ENCODE measurements around the gene GDPD5. TPM values are rescaled to one million over a fixed set of nuclear protein-coding genes. Genes with fewer than 3 reads are reported as not detected.

Gene GDPD5
- total and polyA plus RNA-seq, 2 donors, result 8.7 to 17.9 TPM

DNA sequence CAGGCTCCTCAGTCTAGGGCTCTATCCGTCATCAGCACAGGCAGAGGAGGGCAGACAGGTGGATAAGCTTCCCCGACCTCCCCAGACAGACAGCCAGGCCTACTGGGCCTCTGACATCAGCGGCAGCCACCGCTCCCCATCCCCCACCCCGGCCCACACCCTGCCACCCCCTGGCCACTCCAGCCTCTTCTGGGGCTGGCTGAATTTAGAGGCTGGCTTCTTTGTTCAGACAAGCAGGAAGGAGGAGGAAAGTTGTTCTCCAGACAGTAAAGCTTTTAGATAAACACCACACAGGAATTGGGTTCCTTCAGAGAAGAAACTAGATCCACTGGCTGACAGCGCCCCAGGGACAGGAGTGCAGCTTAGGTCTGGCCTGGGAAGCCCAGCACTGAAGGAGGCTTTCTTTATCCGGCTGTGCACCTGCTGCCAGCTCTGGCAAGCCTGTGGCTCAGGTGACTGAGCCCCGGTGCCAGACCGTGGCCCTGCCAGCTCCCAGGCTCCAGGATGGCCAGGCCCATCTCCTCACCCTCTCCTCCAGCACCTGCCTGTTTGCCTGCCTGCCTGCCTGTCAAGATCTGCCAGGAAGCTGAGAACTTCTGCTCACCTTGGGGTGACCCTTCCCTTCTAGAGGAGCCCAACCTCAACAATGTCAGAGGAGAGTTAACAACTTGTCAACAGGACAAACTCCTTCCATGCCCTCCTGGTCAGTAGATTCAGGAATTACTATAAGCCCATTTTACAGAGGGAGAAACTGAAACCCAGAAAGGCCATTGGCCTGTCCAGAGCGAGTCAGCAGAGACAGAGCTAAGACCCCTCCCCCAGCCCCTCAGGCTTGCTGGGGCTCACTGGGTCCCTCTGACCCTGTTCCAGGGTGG is 48.8 kb downstream of the GDPD5 start:
- H3K4me1 ChIP-seq (ENCODE audit: insufficient read depth), result no peaks in the 10 kb centered on the region
- no peak for DNase-seq (ENCODE audit: extremely low spot score)
- no peak overlapping the region for H3K27ac ChIP-seq (ENCODE audit: low read depth)
- no peaks in the 10 kb centered on the region for H3K36me3 ChIP-seq (ENCODE audit: insufficient read depth)
- WGBS, result 70% methylated on average over 10 of the region's 10 CpGs
- no peak overlapping the region for H3K4me3 ChIP-seq (ENCODE audit: low read depth, low read length)

DNA sequence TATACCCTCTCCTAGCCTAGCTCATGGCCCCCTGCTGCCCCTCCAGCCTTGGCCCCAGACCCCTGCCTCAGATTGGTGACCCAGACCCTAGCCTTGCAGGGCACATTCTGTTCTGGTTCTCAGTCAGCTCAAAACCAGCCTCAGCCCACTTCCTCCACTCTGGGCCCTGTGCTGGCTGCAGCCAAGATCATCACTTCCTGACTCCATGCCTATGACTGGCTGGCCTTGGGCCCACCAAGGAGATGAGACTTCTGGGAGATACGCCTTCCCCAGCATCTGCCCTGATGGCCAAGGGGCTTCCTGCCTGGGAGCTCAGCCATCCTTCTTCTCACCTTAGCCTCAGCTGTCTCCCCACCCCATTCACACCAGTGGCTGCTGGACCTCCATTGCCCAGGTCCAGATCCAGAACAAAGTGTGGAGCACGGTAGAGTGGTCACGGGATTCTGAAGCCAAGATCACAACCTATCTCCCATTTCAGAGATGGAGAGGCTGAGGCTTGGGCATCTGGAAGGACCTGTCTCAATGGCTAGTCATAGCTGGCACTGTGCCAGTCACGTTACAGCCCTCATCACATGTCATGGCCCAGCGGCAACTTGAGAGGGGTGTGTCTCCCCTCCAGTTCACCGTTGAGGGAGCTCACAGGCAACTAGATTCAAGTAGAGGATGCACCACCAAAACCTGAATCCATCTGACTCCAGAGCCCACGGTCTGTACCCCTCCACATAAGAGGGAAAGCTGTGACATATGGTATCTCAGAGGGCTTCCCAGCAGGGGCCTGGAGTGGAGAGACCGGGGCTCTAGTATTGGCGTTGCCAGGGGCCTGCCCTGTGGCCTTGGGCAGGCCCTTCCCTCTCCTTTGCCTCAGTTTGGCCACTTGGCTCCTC is 49.7 kb downstream of the GDPD5 start:
- DNase-seq (ENCODE audit: extremely low spot score), result no peak
- Histone ChIP-seq H3K4me3 (ENCODE audit: low read depth, low read length) (no peak overlapping the region), H3K4me1 (ENCODE audit: insufficient read depth) (no peaks in the 10 kb centered on the region), H3K36me3 (ENCODE audit: insufficient read depth) (no peaks in the 10 kb centered on the region), H3K27ac (ENCODE audit: low read depth) (no peak overlapping the region)
- WGBS, result 70% methylated on average over 9 of the region's 9 CpGs

DNA sequence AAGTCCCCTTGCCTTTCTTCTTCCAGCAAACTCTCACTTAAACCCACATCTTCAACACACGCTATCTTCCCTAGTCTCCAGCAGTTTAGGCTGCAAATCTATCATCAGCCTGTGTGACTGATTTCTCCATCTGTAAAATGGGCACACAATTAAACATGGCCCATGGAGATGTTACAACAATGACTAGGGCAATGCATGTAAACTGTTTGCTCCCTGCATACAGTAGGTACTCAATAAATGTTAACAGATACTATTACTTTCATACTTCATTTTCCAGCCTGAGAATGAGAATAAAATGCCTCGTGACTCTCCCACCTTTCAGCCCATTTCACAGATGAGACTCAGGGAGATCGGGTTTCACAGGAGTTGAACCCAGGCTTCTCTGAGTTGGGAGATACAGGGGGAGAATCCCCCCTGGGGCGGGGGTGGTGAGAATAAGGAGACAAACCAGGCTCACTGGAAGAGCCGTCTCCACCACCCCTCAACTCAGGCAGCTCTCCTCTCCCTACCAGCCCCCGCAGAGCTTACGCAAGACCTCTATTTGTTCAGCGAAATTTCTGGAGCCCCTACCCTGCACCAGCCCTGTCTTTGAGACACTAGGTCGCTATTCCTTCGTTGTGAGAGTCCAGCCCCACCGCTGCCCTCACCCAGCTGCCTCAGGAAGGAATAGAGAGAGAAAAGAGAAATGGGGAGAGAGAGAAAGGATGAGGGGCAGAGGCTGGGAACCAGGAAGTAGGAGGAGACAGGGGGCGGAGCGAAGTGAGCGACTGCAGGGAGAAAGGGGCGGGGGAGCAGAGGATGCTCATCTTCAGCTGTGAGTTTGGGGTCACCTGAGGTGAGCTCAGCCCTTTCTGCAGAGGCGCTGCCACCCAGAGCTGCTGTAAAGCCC is 50.6 kb downstream of the GDPD5 start:
- no peaks in the 10 kb centered on the region for H3K4me1 ChIP-seq (ENCODE audit: insufficient read depth)
- H3K36me3 ChIP-seq (ENCODE audit: insufficient read depth), result no peaks in the 10 kb centered on the region
- DNase-seq (ENCODE audit: extremely low spot score), result no peak
- H3K27ac ChIP-seq (ENCODE audit: low read depth), result no peak overlapping the region
- 51% methylated on average over 16 of the region's 16 CpGs for WGBS
- H3K4me3 ChIP-seq (ENCODE audit: low read depth, low read length), result no peak overlapping the region

DNA sequence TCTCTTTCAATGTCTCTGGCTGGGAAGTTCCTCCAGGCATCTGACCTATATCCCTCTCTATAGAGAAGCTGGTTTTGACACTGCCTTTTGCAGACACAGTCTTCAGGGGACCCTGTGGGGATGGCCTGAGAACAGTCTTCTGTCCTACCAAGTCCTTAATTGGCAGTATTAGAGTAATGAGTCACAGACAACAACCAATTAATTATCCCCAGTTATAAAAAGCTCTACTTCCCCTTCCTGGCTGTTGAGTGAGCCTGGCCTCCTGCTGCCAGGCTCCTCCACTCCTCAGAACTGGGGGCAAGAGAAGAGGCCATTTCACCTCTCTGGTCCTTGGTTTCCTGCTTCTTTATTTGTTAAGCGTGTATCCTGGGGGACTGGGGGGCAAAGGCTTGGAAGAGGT is 51.5 kb downstream of the GDPD5 start:
- DNase-seq (ENCODE audit: extremely low spot score), result no peak
- no peaks in the 10 kb centered on the region for H3K36me3 ChIP-seq (ENCODE audit: insufficient read depth)
- H3K27ac ChIP-seq (ENCODE audit: low read depth), result no peak overlapping the region
- 79% methylated on average over 1 of the region's 1 CpG for WGBS
- no peak overlapping the region for H3K4me3 ChIP-seq (ENCODE audit: low read depth, low read length)
- no peaks in the 10 kb centered on the region for H3K4me1 ChIP-seq (ENCODE audit: insufficient read depth)

DNA sequence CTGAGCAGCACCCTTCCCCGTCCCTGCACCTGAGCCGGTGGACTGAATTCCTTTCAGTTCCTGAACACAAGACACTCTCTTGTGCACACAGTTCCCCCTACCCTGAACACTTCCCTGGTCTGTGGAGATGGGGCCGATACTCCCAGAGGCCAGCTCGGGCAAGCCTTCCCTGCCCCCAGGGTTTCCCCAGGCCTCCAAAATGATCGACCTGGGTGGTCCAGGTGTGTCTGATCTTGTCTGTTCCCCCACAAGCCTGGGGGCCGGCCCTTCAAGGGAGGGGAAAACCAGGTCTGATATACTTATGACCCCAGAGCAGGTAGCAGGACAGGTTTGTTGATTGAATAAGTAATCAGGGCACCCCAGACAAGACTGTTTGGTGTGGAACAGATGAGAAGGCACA is 52.1 kb downstream of the GDPD5 start:
- no peaks in the 10 kb centered on the region for H3K36me3 ChIP-seq (ENCODE audit: insufficient read depth)
- DNase-seq (ENCODE audit: extremely low spot score), result no peak
- no peaks in the 10 kb centered on the region for H3K4me1 ChIP-seq (ENCODE audit: insufficient read depth)
- no peak overlapping the region for H3K4me3 ChIP-seq (ENCODE audit: low read depth, low read length)
- no peak overlapping the region for H3K27ac ChIP-seq (ENCODE audit: low read depth)
- WGBS, result 83% methylated on average over 6 of the region's 6 CpGs

DNA sequence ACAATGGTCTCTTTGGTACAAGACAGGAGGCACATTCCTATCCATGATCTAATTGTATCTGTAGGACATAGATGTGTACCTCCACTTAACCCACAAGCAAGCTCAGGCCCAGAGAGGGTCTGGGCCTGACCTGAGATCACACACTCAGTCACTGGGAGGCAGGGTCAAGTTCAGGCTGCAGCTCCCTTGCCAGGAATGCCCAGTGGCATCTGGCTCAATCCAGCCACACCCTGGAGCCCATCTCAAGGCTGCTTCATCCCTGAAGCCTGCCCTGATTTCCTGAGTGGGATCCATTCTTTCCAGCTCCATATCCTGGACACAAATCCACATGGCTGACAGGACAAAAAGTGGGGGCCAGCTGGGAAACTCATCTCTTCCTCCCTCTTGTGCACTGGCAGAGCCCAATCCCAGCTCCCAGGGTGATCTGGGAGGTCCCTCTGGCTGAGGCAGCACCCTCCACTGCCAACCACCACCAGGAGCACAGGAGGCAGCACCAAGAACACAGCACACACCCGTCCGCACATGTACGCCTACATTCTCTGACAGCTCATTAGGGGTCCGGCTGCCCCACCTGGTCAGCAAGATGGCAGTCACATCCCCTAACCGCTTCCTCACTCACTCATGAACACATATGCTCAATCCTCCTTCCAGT is 53.5 kb downstream of the GDPD5 start:
- WGBS, result 97% methylated on average over 5 of the region's 5 CpGs
- no peak overlapping the region for H3K27ac ChIP-seq (ENCODE audit: low read depth)

DNA sequence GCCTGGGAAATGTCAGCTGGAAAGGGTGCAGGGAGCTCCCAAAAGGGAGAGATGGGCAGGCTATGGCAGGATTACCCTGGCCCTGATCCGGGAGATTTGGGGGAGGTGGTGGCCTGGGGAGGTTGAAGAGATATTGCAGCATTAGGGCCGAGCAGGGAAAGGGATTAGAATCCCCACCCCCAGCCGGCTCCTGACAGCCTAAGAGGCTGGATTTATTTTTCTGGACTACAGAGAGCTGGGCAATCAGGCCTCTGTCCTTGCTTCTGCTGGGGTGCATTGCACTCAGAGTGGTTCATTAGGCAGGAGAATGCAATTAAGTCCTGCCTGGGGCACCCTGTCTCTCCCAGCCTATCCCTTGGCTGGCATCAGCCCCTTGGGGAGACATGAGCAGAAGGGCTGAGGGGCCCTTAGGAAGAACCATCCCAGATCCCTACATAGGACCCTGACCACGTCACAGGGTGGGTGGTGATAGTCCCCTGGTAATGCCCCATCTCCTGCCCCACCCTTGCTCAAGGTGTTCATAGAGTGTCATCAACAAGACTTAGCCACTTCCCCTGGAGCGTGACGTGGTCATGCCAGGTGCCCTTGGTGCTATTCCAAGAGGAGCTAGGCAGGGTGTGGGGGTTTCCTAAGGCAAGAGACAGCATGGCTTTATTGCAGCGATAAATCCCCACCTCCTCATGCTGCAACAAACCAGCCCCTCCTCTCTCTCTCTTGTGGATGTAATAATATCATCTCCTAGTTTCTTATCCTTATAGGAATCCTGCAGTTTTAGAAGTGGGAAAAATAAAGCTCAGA is 54.4 kb downstream of the GDPD5 start:
- Histone ChIP-seq H3K27ac (ENCODE audit: low read depth) (no peak overlapping the region), H3K4me1 (ENCODE audit: insufficient read depth) (no peaks in the 10 kb centered on the region)
- WGBS, result 82% methylated on average over 7 of the region's 7 CpGs

More for the DNA sequence above, 53.5 kb downstream of the GDPD5 start:
- no peak overlapping the region for H3K4me3 ChIP-seq (ENCODE audit: low read depth, low read length)
- no peaks in the 10 kb centered on the region for H3K36me3 ChIP-seq (ENCODE audit: insufficient read depth)
- DNase-seq (ENCODE audit: extremely low spot score), result no peak
- no peaks in the 10 kb centered on the region for H3K4me1 ChIP-seq (ENCODE audit: insufficient read depth)

DNA sequence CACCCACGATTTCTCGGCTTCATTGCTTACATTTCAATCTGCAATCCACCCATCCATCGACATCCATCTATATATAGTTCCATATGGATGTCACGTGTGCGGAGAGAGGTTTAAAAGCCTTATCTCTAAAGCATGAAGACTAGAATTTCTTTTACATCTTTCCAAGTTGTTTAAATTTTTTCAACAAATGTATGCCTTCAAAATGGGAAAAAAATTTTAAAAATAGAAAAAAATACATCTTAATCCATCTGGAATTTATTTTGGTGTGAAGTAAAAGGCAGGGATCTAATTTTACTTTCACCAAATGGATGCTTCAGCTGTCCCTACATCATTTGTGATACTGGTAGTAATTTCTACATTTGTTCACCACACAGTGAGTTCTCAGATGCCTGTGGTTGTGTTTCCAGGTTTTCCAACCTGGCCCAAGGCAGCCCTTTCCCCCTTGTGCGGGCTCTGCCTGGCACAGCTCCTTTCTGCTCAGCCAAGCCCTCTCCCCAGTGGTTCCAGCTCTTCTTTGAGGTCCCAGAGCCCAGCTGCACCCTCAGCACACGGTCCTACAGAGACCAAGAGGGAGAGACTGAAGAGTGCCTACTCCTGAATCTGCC is 55.2 kb downstream of the GDPD5 start:
- Histone ChIP-seq H3K4me1 (ENCODE audit: insufficient read depth) (no peaks in the 10 kb centered on the region), H3K4me3 (ENCODE audit: low read depth, low read length) (no peak overlapping the region), H3K36me3 (ENCODE audit: insufficient read depth) (no peaks in the 10 kb centered on the region), H3K27ac (ENCODE audit: low read depth) (no peak overlapping the region)
- WGBS, result 89% methylated on average over 7 of the region's 7 CpGs
- no peak for DNase-seq (ENCODE audit: extremely low spot score)

More for the DNA sequence above, 54.4 kb downstream of the GDPD5 start:
- no peak for DNase-seq (ENCODE audit: extremely low spot score)
- Histone ChIP-seq H3K36me3 (ENCODE audit: insufficient read depth) (no peaks in the 10 kb centered on the region), H3K4me3 (ENCODE audit: low read depth, low read length) (no peak overlapping the region)

DNA sequence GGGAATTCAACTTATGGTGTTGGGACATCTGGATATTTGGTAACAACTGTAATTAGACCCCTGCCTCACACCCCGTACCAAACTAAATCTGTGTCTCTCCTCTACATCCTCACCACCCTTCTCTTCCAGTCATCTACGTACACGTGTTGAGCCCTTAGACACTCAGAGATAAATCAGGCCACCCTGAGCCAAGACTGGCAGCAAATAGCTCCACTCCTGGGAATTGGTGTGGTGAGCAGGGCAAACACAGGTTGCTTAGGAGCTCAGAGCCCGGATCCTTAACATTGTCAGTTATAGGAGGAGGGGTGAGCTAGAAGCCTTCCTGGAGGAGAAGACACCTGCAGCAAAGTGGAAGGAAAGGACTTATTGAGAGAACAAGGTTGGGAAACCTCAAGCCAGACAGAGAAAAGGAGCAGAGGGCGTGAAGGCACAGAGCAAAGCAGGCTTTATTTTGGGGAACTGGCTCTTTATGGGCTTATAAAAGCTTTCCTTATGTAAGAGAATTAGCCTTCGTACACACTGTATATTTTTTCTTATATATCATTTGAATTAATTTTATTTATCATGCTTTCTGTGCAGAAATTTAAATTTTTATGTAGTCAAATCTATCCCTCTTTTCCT is 55.8 kb downstream of the GDPD5 start:
- DNase-seq (ENCODE audit: extremely low spot score), result no peak
- Histone ChIP-seq H3K4me1 (ENCODE audit: insufficient read depth) (no peaks in the 10 kb centered on the region), H3K36me3 (ENCODE audit: insufficient read depth) (no peaks in the 10 kb centered on the region), H3K4me3 (ENCODE audit: low read depth, low read length) (no peak overlapping the region), H3K27ac (ENCODE audit: low read depth) (no peak overlapping the region)
- 92% methylated on average over 6 of the region's 6 CpGs for WGBS

DNA sequence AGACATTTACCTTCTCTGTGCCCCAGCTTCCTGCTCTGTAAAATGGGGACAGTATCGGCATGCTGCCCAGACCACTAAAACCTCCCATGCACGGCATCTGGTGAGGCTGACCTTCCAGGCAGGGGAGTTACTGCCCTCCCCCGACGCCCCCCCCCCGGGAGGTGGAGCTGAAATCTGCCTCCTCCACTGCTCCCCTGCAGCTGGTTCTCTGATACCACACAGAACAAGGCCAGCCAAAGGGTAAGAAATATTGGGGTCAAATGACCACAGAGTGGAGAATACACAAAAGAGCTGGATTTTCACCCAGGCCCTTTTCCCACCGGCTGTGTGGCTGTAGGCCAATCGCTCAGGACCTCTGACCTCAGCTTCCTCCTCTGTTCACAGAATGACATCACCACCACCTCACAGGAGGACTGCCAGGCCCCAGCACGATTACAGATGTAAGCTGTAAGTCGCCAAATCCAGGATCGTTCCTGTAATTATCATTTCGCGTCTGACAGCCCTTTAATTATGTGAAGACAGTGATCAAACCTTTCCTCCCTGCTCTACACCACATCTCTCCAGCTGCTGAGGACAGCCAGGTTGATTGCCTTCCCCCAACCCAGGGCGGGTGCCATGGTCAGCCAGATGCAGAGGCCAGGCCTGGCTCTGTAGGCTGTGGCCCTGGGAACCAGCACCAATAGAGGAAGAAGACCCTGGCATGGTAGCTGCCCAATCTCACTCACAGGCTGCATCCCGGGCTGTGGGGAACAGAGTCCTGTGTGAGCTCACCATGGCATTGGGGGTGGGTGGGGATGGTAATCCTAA is 57.0 kb downstream of the GDPD5 start:
- Histone ChIP-seq H3K27ac (ENCODE audit: low read depth) (no peak overlapping the region), H3K4me3 (ENCODE audit: low read depth, low read length) (no peak overlapping the region), H3K4me1 (ENCODE audit: insufficient read depth) (no peaks in the 10 kb centered on the region), H3K36me3 (ENCODE audit: insufficient read depth) (no peaks in the 10 kb centered on the region)
- no peak for DNase-seq (ENCODE audit: extremely low spot score)
- WGBS, result 47% methylated on average over 14 of the region's 14 CpGs

DNA sequence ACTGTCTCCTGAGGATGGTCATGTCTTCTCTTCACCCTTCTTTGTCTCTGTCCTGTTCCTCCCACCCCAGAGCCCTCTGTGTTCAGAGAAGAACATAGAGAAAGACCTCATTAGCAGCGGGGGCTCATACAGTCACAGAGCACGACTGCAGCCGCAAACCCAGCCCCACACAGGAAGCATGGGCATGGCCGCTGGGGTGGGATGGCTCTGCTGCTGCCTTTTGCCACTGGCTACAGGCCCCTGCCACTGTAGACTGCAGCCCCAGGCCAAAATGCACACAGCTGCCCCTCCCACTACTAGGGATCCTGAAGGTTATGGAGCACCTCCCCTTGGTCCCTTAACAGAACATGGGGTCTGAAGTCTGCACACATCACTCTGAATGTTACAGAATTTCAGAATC is 57.9 kb downstream of the GDPD5 start:
- DNase-seq (ENCODE audit: extremely low spot score), result no peak
- no peaks in the 10 kb centered on the region for H3K4me1 ChIP-seq (ENCODE audit: insufficient read depth)
- no peak overlapping the region for H3K4me3 ChIP-seq (ENCODE audit: low read depth, low read length)
- 89% methylated on average over 4 of the region's 4 CpGs for WGBS
- H3K27ac ChIP-seq (ENCODE audit: low read depth), result no peak overlapping the region
- H3K36me3 ChIP-seq (ENCODE audit: insufficient read depth), result no peaks in the 10 kb centered on the region
